BE2C (cell line): ENCODE data around the gene TSEN2.

Experiments
- DNase-seq: peaks from one replicate; pipeline ENCODE4 v3.0.0-alpha.2; 2020
- H3K27me3 ChIP-seq: fragments of 250-450 bp; sonication (Bioruptor Pico); 2 replicates; pipeline ENCODE4 v1.5.1; 2020; ENCODE audit warnings: mild to moderate bottlenecking
- H3K36me3 ChIP-seq: fragments of 250-450 bp; sonication (Bioruptor Pico); 2 replicates; pipeline ENCODE4 v1.5.1; 2020; ENCODE audit warnings: mild to moderate bottlenecking
- H3K4me1 ChIP-seq: fragments of 250-450 bp; sonication (Bioruptor Pico); 2 replicates; pipeline ENCODE4 v1.5.1; 2020
- H3K4me3 ChIP-seq: 2 replicates; pipeline ENCODE4 v1.5.1; 2011; ENCODE audit warnings: low read depth, low read length
- H3K9me3 ChIP-seq: fragments of 250-450 bp; sonication (Bioruptor Pico); 2 replicates; pipeline ENCODE4 v1.5.1; 2020
- CTCF ChIP-seq: IDR thresholded peaks from 2 replicates; pipeline ENCODE4 v1.5.1; 2012; ENCODE audit warnings: mild to moderate bottlenecking, low read depth, low read length

TSEN2 gene

GRCh38 chr3:12574661-12575060, 90.4 kb downstream of the TSEN2 start:
- TF ChIP-seq CTCF = no peak
- no peaks in the 10 kb centered on the region for H3K27me3 ChIP-seq
- peaks cover 10% of the 10 kb centered on the region for H3K36me3 ChIP-seq
- DNase-seq = no peak
- H3K9me3 ChIP-seq = no peaks in the 10 kb centered on the region
- no peaks in the 10 kb centered on the region for H3K4me1 ChIP-seq
- no peak overlapping the region for H3K4me3 ChIP-seq

GRCh38 chr3:12577379-12577778, 93.1 kb downstream of the TSEN2 start:
- Histone ChIP-seq H3K4me3 (no peak overlapping the region), H3K36me3 (peaks cover 19% of the 10 kb centered on the region), H3K4me1 (no peaks in the 10 kb centered on the region), H3K9me3 (no peaks in the 10 kb centered on the region), H3K27me3 (no peaks in the 10 kb centered on the region)
- no peak for DNase-seq
- TF ChIP-seq CTCF = no peak

DNA sequence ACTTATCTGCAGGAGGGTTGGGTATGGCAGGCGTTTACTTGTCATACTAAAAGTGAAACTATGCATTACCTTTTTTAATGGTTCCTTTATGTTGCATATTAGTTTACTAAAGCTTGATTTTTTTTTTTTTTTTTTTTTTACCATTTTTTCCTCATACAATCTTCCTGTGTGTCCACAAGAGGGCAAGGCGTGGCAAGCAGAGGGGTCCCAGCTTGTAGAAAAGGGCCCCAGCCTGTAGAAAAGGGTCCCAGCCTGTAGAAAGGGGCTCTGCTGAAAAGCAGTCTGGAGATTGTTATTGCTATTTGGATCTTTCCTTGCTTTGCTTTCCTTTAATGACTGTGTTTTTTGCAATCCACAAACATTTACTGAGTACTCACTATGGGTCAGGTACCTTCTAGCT, 94.5 kb downstream of the TSEN2 start:
- Histone ChIP-seq H3K27me3 (no peaks in the 10 kb centered on the region), H3K4me3 (no peak overlapping the region), H3K4me1 (no peaks in the 10 kb centered on the region), H3K36me3 (peaks cover 24% of the 10 kb centered on the region), H3K9me3 (no peaks in the 10 kb centered on the region)
- TF ChIP-seq CTCF = 0 out of 2 replicates have a peak, but pooled peaks have one; percentile 5
- no peak for DNase-seq

DNA sequence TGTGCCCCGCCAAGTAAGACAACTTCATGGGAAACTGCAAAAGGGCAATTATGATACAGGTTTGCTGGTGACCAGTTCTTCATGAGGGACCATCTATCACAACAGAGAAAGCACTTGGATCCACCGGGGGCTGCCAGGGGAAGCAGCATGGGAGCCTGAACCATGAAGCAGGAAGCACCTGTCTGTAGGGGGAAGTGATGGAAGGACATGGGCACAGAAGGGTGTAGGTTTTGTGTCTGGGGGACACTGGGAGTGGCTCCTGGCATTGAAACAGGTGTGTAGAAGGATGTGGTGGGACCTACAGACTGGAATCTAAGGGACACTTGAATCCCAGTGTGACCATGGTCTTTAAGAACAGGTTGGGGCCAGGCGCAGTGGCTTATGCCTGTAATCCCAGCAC, 95.2 kb downstream of the TSEN2 start:
- H3K36me3 ChIP-seq = peaks cover 31% of the 10 kb centered on the region
- no peak for DNase-seq

GRCh38 chr3:12579905-12580304, 95.6 kb downstream of the TSEN2 start:
- peaks cover 36% of the 10 kb centered on the region for H3K36me3 ChIP-seq
- H3K9me3 ChIP-seq = no peaks in the 10 kb centered on the region
- no peaks in the 10 kb centered on the region for H3K27me3 ChIP-seq
- H3K4me1 ChIP-seq = no peaks in the 10 kb centered on the region
- no peak overlapping the region for H3K4me3 ChIP-seq
- TF ChIP-seq CTCF = no peak
- no peak for DNase-seq

More for the DNA sequence above, 95.2 kb downstream of the TSEN2 start:
- no peaks in the 10 kb centered on the region for H3K9me3 ChIP-seq
- no peaks in the 10 kb centered on the region for H3K4me1 ChIP-seq
- H3K27me3 ChIP-seq = no peaks in the 10 kb centered on the region
- no peak for TF ChIP-seq CTCF
- no peak overlapping the region for H3K4me3 ChIP-seq

- H3K9me3 ChIP-seq = no peaks in the 10 kb centered on the region
- no peak for DNase-seq
- no peak for TF ChIP-seq CTCF
- no peaks in the 10 kb centered on the region for H3K4me1 ChIP-seq
- H3K27me3 ChIP-seq = no peaks in the 10 kb centered on the region
- no peak overlapping the region for H3K4me3 ChIP-seq
- H3K36me3 ChIP-seq = peaks cover 39% of the 10 kb centered on the region
Measured at GRCh38 chr3:12582730-12583129, 98.5 kb downstream of the TSEN2 start.
